SU-DHL-6 (cell line): ENCODE results near the gene HCFC1R1.

Source experiments
- EZH2phosphoT487 ChIP-seq: fragments of 200-600 bp; sonication (generic), shearing (Covaris generic); conservative IDR thresholded peaks from 2 replicates; pipeline ENCODE4 v1.6.1; 2018; ENCODE audit warnings: mild to moderate bottlenecking, antibody characterized with exemption, low read length, moderate library complexity, mixed read lengths
- TF ChIP-seq, protein P1 (sequence below): fragments of 200-600 bp; sonication (generic); IDR thresholded peaks from one replicate; pipeline ENCODE4 v1.5.1; 2017; ENCODE audit warnings: antibody characterized with exemption, mild to moderate bottlenecking, low read length, moderate library complexity; ENCODE audit not compliant: insufficient read depth, poor library complexity, severe bottlenecking

- no peak for TF ChIP-seq EZH2phosphoT487
- TF ChIP-seq, protein P1, sequence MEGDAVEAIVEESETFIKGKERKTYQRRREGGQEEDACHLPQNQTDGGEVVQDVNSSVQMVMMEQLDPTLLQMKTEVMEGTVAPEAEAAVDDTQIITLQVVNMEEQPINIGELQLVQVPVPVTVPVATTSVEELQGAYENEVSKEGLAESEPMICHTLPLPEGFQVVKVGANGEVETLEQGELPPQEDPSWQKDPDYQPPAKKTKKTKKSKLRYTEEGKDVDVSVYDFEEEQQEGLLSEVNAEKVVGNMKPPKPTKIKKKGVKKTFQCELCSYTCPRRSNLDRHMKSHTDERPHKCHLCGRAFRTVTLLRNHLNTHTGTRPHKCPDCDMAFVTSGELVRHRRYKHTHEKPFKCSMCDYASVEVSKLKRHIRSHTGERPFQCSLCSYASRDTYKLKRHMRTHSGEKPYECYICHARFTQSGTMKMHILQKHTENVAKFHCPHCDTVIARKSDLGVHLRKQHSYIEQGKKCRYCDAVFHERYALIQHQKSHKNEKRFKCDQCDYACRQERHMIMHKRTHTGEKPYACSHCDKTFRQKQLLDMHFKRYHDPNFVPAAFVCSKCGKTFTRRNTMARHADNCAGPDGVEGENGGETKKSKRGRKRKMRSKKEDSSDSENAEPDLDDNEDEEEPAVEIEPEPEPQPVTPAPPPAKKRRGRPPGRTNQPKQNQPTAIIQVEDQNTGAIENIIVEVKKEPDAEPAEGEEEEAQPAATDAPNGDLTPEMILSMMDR, result no peak
Observed at GRCh38 chr16:2980227-2981176, 43.2 kb downstream of the HCFC1R1 start, which contains the start of gene PKMYT1.
